Measurements from ENCODE around the gene CCDC137.

The CCDC137 gene

GRCh38 chr17:81691196-81691595 lies 24.7 kb downstream of the CCDC137 start:
- no peak overlapping the region for H3K27ac ChIP-seq
- no peak for TF ChIP-seq CTCF (conservative IDR thresholded peaks at IDR 0.05)

- H3K27ac ChIP-seq = no peak overlapping the region
- TF ChIP-seq CTCF (conservative IDR thresholded peaks at IDR 0.05) = no peak
Observed at GRCh38 chr17:81691608-81692007, 25.1 kb downstream of the CCDC137 start.

- H3K27ac ChIP-seq = no peak overlapping the region
- TF ChIP-seq CTCF (conservative IDR thresholded peaks at IDR 0.05) = 0 out of 2 replicates have a peak, but pooled peaks have one; percentile 18
Observed at GRCh38 chr17:81693509-81694210, 27.1 kb downstream of the CCDC137 start.

- no peak for TF ChIP-seq CTCF (conservative IDR thresholded peaks at IDR 0.05)
Observed at GRCh38 chr17:81694810-81695209, 28.3 kb downstream of the CCDC137 start.

GRCh38 chr17:81695211-81695610 lies 28.7 kb downstream of the CCDC137 start:
- no peak for TF ChIP-seq CTCF (conservative IDR thresholded peaks at IDR 0.05)

More at GRCh38 chr17:81694810-81695209, 28.3 kb downstream of the CCDC137 start:
- no peak overlapping the region for H3K27ac ChIP-seq

DNA sequence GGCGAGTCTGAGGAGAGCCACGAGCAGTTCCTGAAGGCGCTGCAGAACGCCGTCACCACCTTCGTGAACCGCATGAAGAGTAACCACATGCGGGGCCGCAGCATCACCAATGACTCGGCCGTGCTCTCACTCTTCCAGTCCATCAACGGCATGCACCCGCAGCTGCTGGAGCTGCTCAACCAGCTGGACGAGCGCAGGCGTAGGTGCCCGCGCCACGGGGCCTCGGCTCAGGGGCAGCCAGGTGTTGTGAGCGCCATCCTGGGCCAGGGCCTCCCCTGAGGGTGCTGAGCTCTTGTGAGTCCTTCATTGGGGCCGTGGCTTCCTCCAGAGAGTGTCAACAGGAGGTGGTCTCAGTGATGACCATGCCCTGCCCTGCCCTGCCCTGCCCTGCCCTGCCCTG lies 29.3 kb downstream of the CCDC137 start:
- no peak overlapping the region for H3K27ac ChIP-seq
- no peak for TF ChIP-seq CTCF (conservative IDR thresholded peaks at IDR 0.05)

More at GRCh38 chr17:81695211-81695610, 28.7 kb downstream of the CCDC137 start:
- no peak overlapping the region for H3K27ac ChIP-seq

DNA sequence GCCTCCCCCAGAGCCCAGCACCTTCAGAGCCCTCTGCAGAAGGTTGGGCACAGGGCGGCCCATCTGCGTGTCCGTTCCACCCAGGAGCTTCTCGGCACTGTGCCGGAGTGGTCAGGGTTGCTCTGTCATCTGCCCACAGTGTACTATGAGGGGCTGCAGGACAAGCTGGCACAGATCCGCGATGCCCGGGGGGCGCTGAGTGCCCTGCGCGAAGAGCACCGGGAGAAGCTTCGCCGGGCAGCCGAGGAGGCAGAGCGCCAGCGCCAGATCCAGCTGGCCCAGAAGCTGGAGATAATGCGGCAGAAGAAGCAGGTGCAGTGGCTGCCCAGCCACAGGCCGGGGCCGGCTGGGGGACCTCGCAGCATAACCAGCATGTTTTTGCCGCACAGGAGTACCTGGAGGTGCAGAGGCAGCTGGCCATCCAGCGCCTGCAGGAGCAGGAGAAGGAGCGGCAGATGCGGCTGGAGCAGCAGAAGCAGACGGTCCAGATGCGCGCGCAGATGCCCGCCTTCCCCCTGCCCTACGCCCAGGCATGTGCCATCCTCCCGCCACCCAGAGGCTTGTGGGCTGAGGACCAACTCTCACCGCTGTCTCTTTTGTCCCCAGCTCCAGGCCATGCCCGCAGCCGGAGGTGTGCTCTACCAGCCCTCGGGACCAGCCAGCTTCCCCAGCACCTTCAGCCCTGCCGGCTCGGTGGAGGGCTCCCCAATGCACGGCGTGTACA lies 29.8 kb downstream of the CCDC137 start:
- H3K27ac ChIP-seq = no peak overlapping the region
- TF ChIP-seq CTCF (conservative IDR thresholded peaks at IDR 0.05) = no peak

Data from VCaP (cell line).